Endometrial microvascular endothelial cells (primary cell): ENCODE data around the gene ZNF516. TPM values are rescaled to one million over a fixed set of nuclear protein-coding genes. Genes with fewer than 3 reads are reported as not detected.

Experiments
- in situ Hi-C: cut with HindIII; loops from 2 replicates; pipeline ENCODE4 v1.10.0; 2017; ENCODE audit warnings: low sequenced_read_pairs, low pct_unique_long_range_greater_than_20kb; ENCODE audit errors: inconsistent ontology term
- total RNA-seq: library from RNA; depleted of rRNA; stranded (reverse); fragments of >200 nt; gene quantifications from one replicate; pipeline ENCODE4 v1.2.3, GENCODE V29; 2015; ENCODE audit errors: inconsistent ontology term

Gene ZNF516
- total RNA-seq, 1 donor from 2014 or later: 4.4 TPM

GRCh38 chr18:76492669-76493212 lies 2.3 kb downstream of the ZNF516 start:
- in situ Hi-C loops: no loop called here

GRCh38 chr18:76491776-76492668 lies 3.0 kb downstream of the ZNF516 start:
- in situ Hi-C loops: no loop called here

- in situ Hi-C loops: no loop called here
These were observed 3.6 kb downstream of the ZNF516 start for GRCh38 chr18:76491473-76491775.

- in situ Hi-C loops: no loop called here
These were observed 4.2 kb downstream of the ZNF516 start for GRCh38 chr18:76490670-76491472.

- in situ Hi-C loops: no loop called here
These were observed 5.0 kb downstream of the ZNF516 start for GRCh38 chr18:76490033-76490432.

GRCh38 chr18:76489081-76489480 lies 6.0 kb downstream of the ZNF516 start:
- in situ Hi-C loops: no loop called here

- in situ Hi-C loops: no loop called here
These were observed 6.9 kb downstream of the ZNF516 start for GRCh38 chr18:76488190-76488589.

- in situ Hi-C loops: no loop called here
These were observed 7.3 kb downstream of the ZNF516 start for GRCh38 chr18:76487782-76488181.

- in situ Hi-C loops: no loop called here
These were observed 8.0 kb downstream of the ZNF516 start for GRCh38 chr18:76487070-76487469.

GRCh38 chr18:76486574-76486973 lies 8.5 kb downstream of the ZNF516 start:
- in situ Hi-C loops: no loop called here

- in situ Hi-C loops: no loop called here
These were observed 9.0 kb downstream of the ZNF516 start for GRCh38 chr18:76486038-76486437.

GRCh38 chr18:76484749-76485387 lies 10.2 kb downstream of the ZNF516 start:
- in situ Hi-C loops: no loop called here

- in situ Hi-C loops: no loop called here
These were observed 11.3 kb downstream of the ZNF516 start for GRCh38 chr18:76483780-76484179.

GRCh38 chr18:76482971-76483691 lies 11.9 kb downstream of the ZNF516 start:
- in situ Hi-C loops: no loop called here

- in situ Hi-C loops: no loop called here
These were observed 12.8 kb downstream of the ZNF516 start for GRCh38 chr18:76482267-76482666.

- in situ Hi-C loops: no loop called here
These were observed 14.1 kb downstream of the ZNF516 start for GRCh38 chr18:76480913-76481312.

GRCh38 chr18:76479351-76480238 lies 15.4 kb downstream of the ZNF516 start:
- in situ Hi-C loops: no loop called here
